ENCODE measurements around the gene MPEG1. TPM values are rescaled to one million over a fixed set of nuclear protein-coding genes. Genes with fewer than 3 reads are reported as not detected.
A peak's percentile ranks its signal among the peaks of the same experiment; 100 is the strongest.

Gene MPEG1
- total and polyA plus RNA-seq, 9 of the 15 experiments (the other 6 are each of a cell fraction or from before 2014, with no cell fraction given) = 0.07 TPM; not detected in 8

DNA sequence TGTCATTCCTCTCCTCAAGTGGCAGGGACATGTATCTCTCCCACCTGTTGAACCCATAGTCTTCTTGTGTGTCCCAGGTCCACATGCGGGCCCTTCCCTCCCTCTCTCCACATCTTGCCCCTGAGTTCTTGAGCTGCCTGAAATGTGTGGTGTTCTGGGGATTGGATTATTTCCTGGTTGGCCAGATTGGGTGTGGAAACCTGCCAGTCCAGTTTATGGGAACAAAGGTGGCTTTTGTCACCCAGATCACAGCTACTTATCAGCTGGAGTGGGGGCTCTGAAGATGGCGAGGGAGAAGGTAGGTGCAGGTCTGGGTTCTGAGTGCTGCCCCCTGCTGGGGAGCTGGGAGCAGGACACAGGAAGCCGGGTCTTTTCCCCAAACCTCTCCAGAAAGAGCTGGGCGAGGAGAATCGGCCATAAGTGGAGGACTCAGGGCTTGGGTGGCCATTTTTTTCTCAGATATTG lies 26.6 kb downstream of the MPEG1 start:
- H3K79me2 ChIP-seq (ENCODE audit: control insufficient read depth, insufficient read depth, low read length) = no peaks in the 10 kb centered on the region
- H3K4me1 ChIP-seq (replicated peaks in 1 of 2; ENCODE audit: control insufficient read depth in 2 of 2, insufficient read depth in 2 of 2, low read length in 2 of 2) = peaks cover 0 to 6% of the 10 kb centered on the region in 2 experiments; a peak in 1 of 5 replicates
- no peak overlapping the region for H3K9ac ChIP-seq (ENCODE audit: insufficient read depth in 1 of 2, low read depth in 2 of 2, low read length in 2 of 2)
- ATAC-seq = peak; percentile 96
- in situ Hi-C loops (cut with MboI) (loop anchor here (25.0 kb wide), 1 partner anchor 501 kb away; no protein-coding TSS in a partner anchor), intact Hi-C loops (cut with micrococcal nuclease) (no loop called here)
- WGBS (ENCODE audit: insufficient coverage, low coverage, missing lambda C conversion rate) = 7% methylated on average over 5 of the region's 5 CpGs
- H3K9me3 ChIP-seq (replicated peaks; ENCODE audit: control insufficient read depth, insufficient read depth, low read depth, low read length) = no peaks in the 10 kb centered on the region
- H3K27me3 ChIP-seq (ENCODE audit: control insufficient read depth in 2 of 2, insufficient read depth in 2 of 2, low read length in 2 of 2) = peaks cover 2 to 43% of the 10 kb centered on the region in 2 experiments; a peak in 4 of 5 replicates
- ChIA-PET POLR2A (no interaction called here), CTCF (ENCODE audit: low intra/inter-chr PET ratio) (interaction anchor here (1.2 kb wide), 1 partner anchor 14 kb away, joined by 4 read pairs; the partner anchor contains the start of gene DTX4)
- peak overlapping the region; percentile 53 for H2AFZ ChIP-seq (ENCODE audit: low read depth, low read length)
- H3K9me1 ChIP-seq (ENCODE audit: control insufficient read depth, insufficient read depth, low read length) = no peaks in the 10 kb centered on the region
- no peaks in the 10 kb centered on the region for H3K36me3 ChIP-seq (ENCODE audit: control insufficient read depth, insufficient read depth, low read length)
- no peak overlapping the region for H3K27ac ChIP-seq (ENCODE audit: extremely low read depth, low read depth, low read length)
- no peak overlapping the region for H3K4me3 ChIP-seq
- DNase-seq (ENCODE audit: extremely low read depth in 1 of 4, low spot score in 3 of 4) = peak; percentile 66 to 84 (median 84)
- no peak overlapping the region; the same call in 1 of the 2 replicates for H3K4me2 ChIP-seq (ENCODE audit: insufficient read depth, low read length)
- H4K20me1 ChIP-seq (replicated peaks; ENCODE audit: control insufficient read depth, insufficient read depth, low read length) = no peaks in the 10 kb centered on the region
- FAIRE-seq = peak; percentile 81
- BruUV-seq (replicated peaks) = no TSS peak
- TF ChIP-seq RAD21 (CRISPR knock-in tag; conservative IDR thresholded peaks at IDR 0.05 in 1 of 2, IDR thresholded peaks at IDR 0.05 in 1 of 2) = peak; percentile 6 to 38; a peak in 2 of 4 replicates
- TF ChIP-seq, protein P1, sequence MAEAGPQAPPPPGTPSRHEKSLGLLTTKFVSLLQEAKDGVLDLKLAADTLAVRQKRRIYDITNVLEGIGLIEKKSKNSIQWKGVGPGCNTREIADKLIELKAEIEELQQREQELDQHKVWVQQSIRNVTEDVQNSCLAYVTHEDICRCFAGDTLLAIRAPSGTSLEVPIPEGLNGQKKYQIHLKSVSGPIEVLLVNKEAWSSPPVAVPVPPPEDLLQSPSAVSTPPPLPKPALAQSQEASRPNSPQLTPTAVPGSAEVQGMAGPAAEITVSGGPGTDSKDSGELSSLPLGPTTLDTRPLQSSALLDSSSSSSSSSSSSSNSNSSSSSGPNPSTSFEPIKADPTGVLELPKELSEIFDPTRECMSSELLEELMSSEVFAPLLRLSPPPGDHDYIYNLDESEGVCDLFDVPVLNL (CRISPR knock-in tag; IDR thresholded peaks at IDR 0.05; ENCODE audit: low read depth) = no peak
- no peak for TF ChIP-seq POLR3A (IDR thresholded peaks at IDR 0.05; ENCODE audit: borderline replicate concordance, extremely low read depth, insufficient read depth, insufficient read length)
- peak; percentile 60 for TF ChIP-seq ETV1 (tag; conservative IDR thresholded peaks at IDR 0.05; ENCODE audit: low read depth)
- TF ChIP-seq ZNF124 (CRISPR knock-in tag; IDR thresholded peaks at IDR 0.05) = no peak
- TF ChIP-seq MBD2 (IDR thresholded peaks at IDR 0.05; ENCODE audit: borderline replicate concordance, low read depth) = no peak
- TF ChIP-seq, protein P2, sequence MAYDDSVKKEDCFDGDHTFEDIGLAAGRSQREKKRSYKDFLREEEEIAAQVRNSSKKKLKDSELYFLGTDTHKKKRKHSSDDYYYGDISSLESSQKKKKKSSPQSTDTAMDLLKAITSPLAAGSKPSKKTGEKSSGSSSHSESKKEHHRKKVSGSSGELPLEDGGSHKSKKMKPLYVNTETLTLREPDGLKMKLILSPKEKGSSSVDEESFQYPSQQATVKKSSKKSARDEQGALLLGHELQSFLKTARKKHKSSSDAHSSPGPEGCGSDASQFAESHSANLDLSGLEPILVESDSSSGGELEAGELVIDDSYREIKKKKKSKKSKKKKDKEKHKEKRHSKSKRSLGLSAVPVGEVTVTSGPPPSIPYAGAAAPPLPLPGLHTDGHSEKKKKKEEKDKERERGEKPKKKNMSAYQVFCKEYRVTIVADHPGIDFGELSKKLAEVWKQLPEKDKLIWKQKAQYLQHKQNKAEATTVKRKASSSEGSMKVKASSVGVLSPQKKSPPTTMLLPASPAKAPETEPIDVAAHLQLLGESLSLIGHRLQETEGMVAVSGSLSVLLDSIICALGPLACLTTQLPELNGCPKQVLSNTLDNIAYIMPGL (CRISPR knock-in tag; IDR thresholded peaks at IDR 0.05) = no peak
- no peak for TF ChIP-seq KLF13 (tag; IDR thresholded peaks at IDR 0.05; ENCODE audit: borderline replicate concordance, low read depth)
- TF ChIP-seq, protein P3, sequence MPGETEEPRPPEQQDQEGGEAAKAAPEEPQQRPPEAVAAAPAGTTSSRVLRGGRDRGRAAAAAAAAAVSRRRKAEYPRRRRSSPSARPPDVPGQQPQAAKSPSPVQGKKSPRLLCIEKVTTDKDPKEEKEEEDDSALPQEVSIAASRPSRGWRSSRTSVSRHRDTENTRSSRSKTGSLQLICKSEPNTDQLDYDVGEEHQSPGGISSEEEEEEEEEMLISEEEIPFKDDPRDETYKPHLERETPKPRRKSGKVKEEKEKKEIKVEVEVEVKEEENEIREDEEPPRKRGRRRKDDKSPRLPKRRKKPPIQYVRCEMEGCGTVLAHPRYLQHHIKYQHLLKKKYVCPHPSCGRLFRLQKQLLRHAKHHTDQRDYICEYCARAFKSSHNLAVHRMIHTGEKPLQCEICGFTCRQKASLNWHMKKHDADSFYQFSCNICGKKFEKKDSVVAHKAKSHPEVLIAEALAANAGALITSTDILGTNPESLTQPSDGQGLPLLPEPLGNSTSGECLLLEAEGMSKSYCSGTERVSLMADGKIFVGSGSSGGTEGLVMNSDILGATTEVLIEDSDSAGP (CRISPR knock-in tag; IDR thresholded peaks at IDR 0.05) = no peak
- peak in 2 of 3 experiments; percentile 52 to 72 for TF ChIP-seq YY1 (IDR thresholded peaks at IDR 0.05; ENCODE audit: borderline replicate concordance in 1 of 3, control insufficient read depth in 1 of 3, extremely low read depth in 1 of 3, insufficient read depth in 3 of 3, insufficient read length in 1 of 3, insufficient replicate concordance in 2 of 3, low read depth in 1 of 3, low read length in 2 of 3)
- TF ChIP-seq, protein P4, sequence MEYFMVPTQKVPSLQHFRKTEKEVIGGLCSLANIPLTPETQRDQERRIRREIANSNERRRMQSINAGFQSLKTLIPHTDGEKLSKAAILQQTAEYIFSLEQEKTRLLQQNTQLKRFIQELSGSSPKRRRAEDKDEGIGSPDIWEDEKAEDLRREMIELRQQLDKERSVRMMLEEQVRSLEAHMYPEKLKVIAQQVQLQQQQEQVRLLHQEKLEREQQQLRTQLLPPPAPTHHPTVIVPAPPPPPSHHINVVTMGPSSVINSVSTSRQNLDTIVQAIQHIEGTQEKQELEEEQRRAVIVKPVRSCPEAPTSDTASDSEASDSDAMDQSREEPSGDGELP (CRISPR knock-in tag; IDR thresholded peaks at IDR 0.05; ENCODE audit: borderline replicate concordance) = no peak
- no peak for TF ChIP-seq NCOA2 (IDR thresholded peaks at IDR 0.05; ENCODE audit: partially characterized antibody in 2 of 2)
- no peak for TF ChIP-seq CHD4 (IDR thresholded peaks at IDR 0.05; ENCODE audit: insufficient read depth, insufficient replicate concordance, low read depth, low read length, poor library complexity, severe bottlenecking)
